ENCODE results near the gene RAB6B.

RAB6B gene

GRCh38 chr3:133835961-133836360 lies 59.7 kb downstream of the RAB6B start:
- no peak for DNase-seq (ENCODE audit: low spot score)

GRCh38 chr3:133835418-133835743 lies 60.3 kb downstream of the RAB6B start:
- no peak for DNase-seq (ENCODE audit: low spot score)

GRCh38 chr3:133834621-133835417 lies 60.9 kb downstream of the RAB6B start:
- no peak for DNase-seq (ENCODE audit: low spot score)

GRCh38 chr3:133833880-133834620 lies 61.6 kb downstream of the RAB6B start:
- no peak for DNase-seq (ENCODE audit: low spot score)

- no peak for DNase-seq (ENCODE audit: low spot score)
These were observed 62.4 kb downstream of the RAB6B start for GRCh38 chr3:133833267-133833666.

GRCh38 chr3:133832802-133833144 lies 62.9 kb downstream of the RAB6B start:
- no peak for DNase-seq (ENCODE audit: low spot score)

- DNase-seq (ENCODE audit: low spot score): no peak
These were observed 63.5 kb downstream of the RAB6B start for GRCh38 chr3:133831966-133832801.

- DNase-seq (ENCODE audit: low spot score): no peak
These were observed 65.6 kb downstream of the RAB6B start for GRCh38 chr3:133830071-133830470.

- DNase-seq (ENCODE audit: low spot score): no peak
These were observed 66.4 kb downstream of the RAB6B start for GRCh38 chr3:133829310-133829707.

GRCh38 chr3:133828576-133829309 lies 66.9 kb downstream of the RAB6B start:
- no peak for DNase-seq (ENCODE audit: low spot score)

- DNase-seq (ENCODE audit: low spot score): no peak
These were observed 68.0 kb downstream of the RAB6B start for GRCh38 chr3:133827684-133828083.

GRCh38 chr3:133827136-133827535 lies 68.5 kb downstream of the RAB6B start:
- no peak for DNase-seq (ENCODE audit: low spot score)

GRCh38 chr3:133825969-133826727 lies 69.5 kb downstream of the RAB6B start:
- DNase-seq (ENCODE audit: low spot score): no peak

GRCh38 chr3:133824961-133825485 lies 70.7 kb downstream of the RAB6B start:
- no peak for DNase-seq (ENCODE audit: low spot score)

GRCh38 chr3:133821767-133822638 lies 73.7 kb downstream of the RAB6B start:
- DNase-seq (ENCODE audit: low spot score): peak; percentile 51

- no peak for DNase-seq (ENCODE audit: low spot score)
These were observed 74.6 kb downstream of the RAB6B start for GRCh38 chr3:133820889-133821675.

GRCh38 chr3:133820129-133820528 lies 75.6 kb downstream of the RAB6B start:
- no peak for DNase-seq (ENCODE audit: low spot score)

- DNase-seq (ENCODE audit: low spot score): no peak
These were observed 80.3 kb downstream of the RAB6B start for GRCh38 chr3:133815386-133815785.

- no peak for DNase-seq (ENCODE audit: low spot score)
These were observed 82.8 kb downstream of the RAB6B start for GRCh38 chr3:133812872-133813271.
